ENCODE results near the gene EEIG2.

- TF ChIP-seq POLR2A (IDR thresholded peaks at IDR 0.05) (no peak), CTCF (IDR thresholded peaks at IDR 0.05) (no peak), POLR2AphosphoS5 (IDR thresholded peaks at IDR 0.05) (peak in 1 of 3 donors; percentile 6)
Measured at GRCh38 chr1:108560189-108560873, 431 bp downstream of the EEIG2 start.
